Activated CD8-positive, alpha-beta T cell treated with anti-CD3 and anti-CD28 coated beads for 36 hours (primary cell): ENCODE data around the gene THAP7. TPM values are rescaled to one million over a fixed set of nuclear protein-coding genes. Genes with fewer than 3 reads are reported as not detected.

Experiments
- ATAC-seq: fragments of 200-7000 bp; cut with Tn5 transposase; one replicate; pipeline ENCODE4 v1.10.0; 2021; ENCODE audit warnings: mild to moderate bottlenecking, moderate library complexity
- CTCF ChIA-PET: fragments of 350-600 bp; sonication (Branson Sonifier 250); formaldehyde crosslinking; loops from one replicate; lab custom pipeline; 2021; ENCODE audit warnings: antibody characterized with exemption; lab: Charles Lee
- POLR2A ChIA-PET: fragments of 350-600 bp; sonication (Branson Sonifier 250); formaldehyde crosslinking; loops from one replicate; lab custom pipeline; 2021; ENCODE audit warnings: antibody characterized with exemption; lab: Charles Lee
- DNase-seq: peaks from one replicate; pipeline ENCODE4 v3.0.0-alpha.2; 2020
- H3K27ac Mint-ChIP-seq: one replicate; pipeline ENCODE4 v1.8.0; 2021; ENCODE audit warnings: mild to moderate bottlenecking, mixed read lengths
- H3K27me3 Mint-ChIP-seq: one replicate; pipeline ENCODE4 v1.8.0; 2021; ENCODE audit warnings: mixed read lengths
- H3K36me3 Mint-ChIP-seq: one replicate; pipeline ENCODE4 v1.8.0; 2021; ENCODE audit warnings: low read depth, mixed read lengths
- H3K4me1 Mint-ChIP-seq: one replicate; pipeline ENCODE4 v1.8.0; 2021; ENCODE audit warnings: low read depth, mixed read lengths
- H3K4me3 Mint-ChIP-seq: one replicate; pipeline ENCODE4 v1.8.0; 2021; ENCODE audit warnings: mild to moderate bottlenecking, moderate library complexity, mixed read lengths
- H3K9me3 Mint-ChIP-seq: one replicate; pipeline ENCODE4 v1.8.0; 2021; ENCODE audit warnings: mixed read lengths
- intact Hi-C: fragments of 100-400 bp; cut with micrococcal nuclease; formaldehyde crosslinking; loops from one replicate; pipeline ENCODE4 v1.10.0; 2022
- total RNA-seq, 2 experiments: library from RNA; stranded (reverse); gene quantifications; one replicate each; pipeline ENCODE4 v1.2.3, GENCODE V29; 2021
- TF ChIP-seq, protein P1 (sequence below): fragments of 200-600 bp; IDR thresholded peaks from one replicate; pipeline ENCODE4 v1.8.0; 2022; ENCODE audit warnings: antibody characterized with exemption, mild to moderate bottlenecking

The THAP7 gene
- total RNA-seq, 2 experiments from 2014 or later: 23.7 to 23.8 TPM

DNA sequence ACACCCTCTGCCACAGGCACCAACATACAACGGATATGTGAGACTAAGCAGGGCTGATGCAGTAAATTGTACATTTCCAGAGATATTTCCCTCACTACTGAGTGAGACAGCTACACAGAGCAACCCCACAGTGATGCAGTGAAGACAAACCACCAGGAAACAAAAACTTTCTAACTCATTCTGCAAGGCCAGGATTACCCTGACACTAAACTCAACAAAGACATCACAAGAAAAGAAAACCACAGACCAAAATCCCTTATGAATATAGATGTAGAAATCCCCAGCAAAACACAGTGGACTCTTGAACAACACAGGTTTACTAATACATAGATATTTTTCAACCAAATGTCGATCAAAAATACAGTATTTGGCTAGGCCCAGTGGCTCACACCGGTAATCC, 32.0 kb upstream of the THAP7 start:
- DNase-seq (no peak), ATAC-seq (peak; percentile 30)
- Mint-ChIP-seq H3K9me3 (no peaks in the 10 kb centered on the region), H3K4me1 (peaks cover 2% of the 10 kb centered on the region), H3K4me3 (no peak overlapping the region), H3K27ac (no peak overlapping the region), H3K27me3 (peaks cover 28% of the 10 kb centered on the region), H3K36me3 (no peaks in the 10 kb centered on the region)
- CTCF ChIA-PET: interaction anchor here (1.0 to 1.5 kb wide), 2 partner anchors 12 to 31 kb away, joined by 3 read pairs; no protein-coding TSS in a partner anchor
- TF ChIP-seq, protein P1, sequence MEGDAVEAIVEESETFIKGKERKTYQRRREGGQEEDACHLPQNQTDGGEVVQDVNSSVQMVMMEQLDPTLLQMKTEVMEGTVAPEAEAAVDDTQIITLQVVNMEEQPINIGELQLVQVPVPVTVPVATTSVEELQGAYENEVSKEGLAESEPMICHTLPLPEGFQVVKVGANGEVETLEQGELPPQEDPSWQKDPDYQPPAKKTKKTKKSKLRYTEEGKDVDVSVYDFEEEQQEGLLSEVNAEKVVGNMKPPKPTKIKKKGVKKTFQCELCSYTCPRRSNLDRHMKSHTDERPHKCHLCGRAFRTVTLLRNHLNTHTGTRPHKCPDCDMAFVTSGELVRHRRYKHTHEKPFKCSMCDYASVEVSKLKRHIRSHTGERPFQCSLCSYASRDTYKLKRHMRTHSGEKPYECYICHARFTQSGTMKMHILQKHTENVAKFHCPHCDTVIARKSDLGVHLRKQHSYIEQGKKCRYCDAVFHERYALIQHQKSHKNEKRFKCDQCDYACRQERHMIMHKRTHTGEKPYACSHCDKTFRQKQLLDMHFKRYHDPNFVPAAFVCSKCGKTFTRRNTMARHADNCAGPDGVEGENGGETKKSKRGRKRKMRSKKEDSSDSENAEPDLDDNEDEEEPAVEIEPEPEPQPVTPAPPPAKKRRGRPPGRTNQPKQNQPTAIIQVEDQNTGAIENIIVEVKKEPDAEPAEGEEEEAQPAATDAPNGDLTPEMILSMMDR: no peak
- intact Hi-C loops: no loop called here
- POLR2A ChIA-PET: no interaction called here

DNA sequence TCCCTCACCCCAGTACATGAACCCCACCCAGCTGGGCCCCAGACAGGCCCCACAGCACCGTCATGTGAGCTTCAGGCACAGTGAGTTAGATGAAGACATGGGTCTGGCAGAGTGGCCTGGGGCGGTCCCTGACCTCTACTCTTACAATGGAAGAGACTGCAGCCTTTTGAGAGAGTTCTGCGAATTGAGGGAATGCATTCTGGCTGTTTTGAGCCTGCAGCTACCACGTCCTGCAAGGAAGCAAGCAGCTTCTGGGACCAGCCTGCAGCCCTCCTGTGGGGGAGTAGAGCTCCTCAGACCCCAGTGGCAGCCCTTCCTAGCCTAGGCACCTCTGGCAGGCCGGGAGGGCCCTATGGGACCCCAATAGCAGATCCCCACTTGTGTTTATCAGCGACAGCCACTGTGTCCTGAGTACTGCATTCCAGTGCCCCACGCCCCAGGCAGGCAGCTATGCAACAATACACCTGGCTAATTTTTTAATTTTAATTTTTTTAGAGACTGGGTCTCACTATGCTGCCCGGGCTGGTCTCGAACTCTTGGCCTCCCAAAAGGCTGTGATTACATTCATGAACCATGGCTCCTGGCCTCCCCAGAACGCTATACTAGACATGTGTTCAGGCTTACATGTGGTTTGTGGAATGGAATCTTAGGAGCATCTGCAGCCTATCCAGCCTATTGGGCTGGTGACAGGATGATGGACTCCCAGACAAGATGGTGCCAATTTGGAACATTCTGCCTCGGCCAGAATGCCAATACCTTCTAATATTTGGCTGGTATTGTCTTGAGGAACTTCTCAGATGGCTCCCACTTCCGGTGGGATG, 31.2 kb upstream of the THAP7 start:
- no peak for ATAC-seq
- TF ChIP-seq, protein P1: no peak
- H3K27me3 Mint-ChIP-seq: peaks cover 25% of the 10 kb centered on the region
- no peaks in the 10 kb centered on the region for H3K9me3 Mint-ChIP-seq
- no peak overlapping the region for H3K27ac Mint-ChIP-seq
- no peak overlapping the region for H3K4me3 Mint-ChIP-seq
- H3K4me1 Mint-ChIP-seq: peaks cover 2% of the 10 kb centered on the region
- DNase-seq: no peak
- POLR2A ChIA-PET: no interaction called here
- no peaks in the 10 kb centered on the region for H3K36me3 Mint-ChIP-seq
- CTCF ChIA-PET: interaction anchor here (1.0 to 1.4 kb wide), 3 partner anchors 12 to 70 kb away, joined by 3 to 5 read pairs (median 4); no protein-coding TSS in a partner anchor
- intact Hi-C loops: no loop called here

DNA sequence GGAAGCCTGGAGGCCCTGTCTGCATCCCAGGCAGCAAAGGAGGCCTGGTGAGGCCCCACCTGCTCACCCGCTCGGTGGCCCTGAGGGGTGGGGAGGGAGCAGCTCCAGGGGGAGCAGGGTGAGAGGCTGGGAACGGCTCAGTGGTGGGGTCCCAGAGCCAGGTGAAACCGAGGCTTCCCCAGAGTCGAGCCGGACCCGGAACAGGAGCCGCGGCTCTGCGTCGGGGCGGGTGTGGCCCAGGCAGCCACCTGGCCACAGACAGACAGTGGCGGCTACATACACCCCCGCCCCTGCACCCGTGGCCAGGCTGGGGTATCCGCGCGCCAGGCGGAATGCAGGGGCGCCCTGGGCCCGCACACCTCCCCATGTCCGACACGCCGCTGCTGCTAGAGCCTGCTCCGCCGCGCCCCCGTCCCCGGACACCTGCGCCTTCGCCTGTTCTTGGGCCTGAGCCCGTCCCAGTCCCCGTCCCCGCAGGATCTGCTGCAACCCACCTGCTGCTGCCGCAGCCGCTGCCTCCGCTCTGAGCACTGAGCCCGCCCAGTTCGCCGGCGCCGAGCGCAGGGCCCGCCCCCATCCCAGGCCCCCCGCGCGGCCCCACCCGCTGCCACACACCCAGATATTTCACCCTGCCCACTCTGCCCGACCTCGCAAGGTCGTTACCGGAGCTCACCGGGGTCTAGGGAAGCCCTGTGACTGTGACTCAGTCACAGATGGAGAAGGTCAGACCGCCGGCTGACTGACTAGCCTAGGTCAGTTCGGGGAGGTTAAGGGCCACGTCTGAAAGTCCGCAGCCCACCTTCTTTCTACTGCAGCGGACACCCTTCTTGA, 30.3 kb upstream of the THAP7 start, which contains the start of gene SLC7A4:
SLC7A4 (minus strand) TSS at position 525 of the 831 bp plus-strand sequence. CDS start 749 bp downstream, outside the sequence.
- Mint-ChIP-seq H3K27ac (no peak within 1 kb of the TSS), H3K9me3 (no peaks in the 10 kb centered on the region), H3K4me3 (peak within 1 kb of the TSS; percentile 20), H3K4me1 (peaks cover 2% of the 10 kb centered on the region), H3K36me3 (no peaks in the 10 kb centered on the region), H3K27me3 (peaks cover 23% of the 10 kb centered on the region)
- intact Hi-C loops: no loop called here
- ChIA-PET POLR2A (no interaction called here), CTCF (interaction anchor here (1.0 to 1.4 kb wide), 2 partner anchors 11 to 70 kb away, joined by 4 to 5 read pairs; no protein-coding TSS in a partner anchor)
- ATAC-seq (peak; percentile 61), DNase-seq (no peak)
- TF ChIP-seq, protein P1: no peak

DNA sequence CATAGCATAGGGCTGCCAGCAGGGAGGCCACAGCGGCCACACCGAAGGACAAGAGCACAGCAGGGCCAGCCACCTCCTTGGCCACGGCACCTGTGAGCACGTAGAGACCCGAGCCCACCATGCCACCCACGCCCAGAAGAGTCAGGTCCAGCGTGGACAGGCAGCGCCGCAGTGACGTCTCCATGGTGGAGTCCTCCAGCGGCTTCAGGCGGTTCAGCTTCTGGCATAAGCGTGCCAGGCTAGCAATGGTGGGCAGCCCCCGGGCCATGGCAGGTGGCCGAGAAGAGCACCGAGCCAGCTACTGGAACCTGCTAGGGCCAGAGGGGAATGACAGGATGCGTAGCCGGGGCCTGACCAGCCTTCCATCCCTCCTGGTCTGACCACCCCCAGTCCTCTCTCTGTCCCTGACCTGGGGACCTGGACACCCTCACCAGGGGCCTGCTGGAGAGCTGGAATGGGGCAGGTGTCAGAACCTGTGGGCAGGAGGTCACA, 29.7 kb upstream of the THAP7 start:
- no peaks in the 10 kb centered on the region for H3K9me3 Mint-ChIP-seq
- intact Hi-C loops: no loop called here

More for the DNA sequence above, 29.7 kb upstream of the THAP7 start:
- Mint-ChIP-seq H3K4me1 (peaks cover 2% of the 10 kb centered on the region), H3K27ac (no peak overlapping the region), H3K4me3 (no peak overlapping the region), H3K27me3 (peaks cover 21% of the 10 kb centered on the region), H3K36me3 (no peaks in the 10 kb centered on the region)
- POLR2A ChIA-PET: no interaction called here
- CTCF ChIA-PET: interaction anchor here (1.4 kb wide), 1 partner anchor 71 kb away, joined by 5 read pairs; no protein-coding TSS in a partner anchor
- ATAC-seq (no peak), DNase-seq (no peak)
- TF ChIP-seq, protein P1: no peak
